IPS DF 19.7 (cell line): ENCODE measurements around the gene CD58.

Experiments used
- DNase-seq: peaks from one replicate; pipeline ENCODE4 v3.0.0-alpha.2; 2013; ENCODE audit warnings: low read depth, low spot score

CD58 gene

GRCh38 chr1:116493484-116494352 lies 77.1 kb downstream of the CD58 start:
- no peak for DNase-seq

- no peak for DNase-seq
Measured at GRCh38 chr1:116493036-116493435, 77.8 kb downstream of the CD58 start.

GRCh38 chr1:116492358-116492811 lies 78.4 kb downstream of the CD58 start:
- DNase-seq: no peak

GRCh38 chr1:116491700-116492357 lies 79.0 kb downstream of the CD58 start:
- no peak for DNase-seq

- no peak for DNase-seq
Measured at GRCh38 chr1:116490588-116490987, 80.2 kb downstream of the CD58 start.

GRCh38 chr1:116489231-116489697 lies 81.6 kb downstream of the CD58 start:
- DNase-seq: no peak

- no peak for DNase-seq
Measured at GRCh38 chr1:116488071-116488470, 82.8 kb downstream of the CD58 start.

GRCh38 chr1:116487583-116487982 lies 83.2 kb downstream of the CD58 start:
- DNase-seq: no peak

GRCh38 chr1:116487031-116487430 lies 83.8 kb downstream of the CD58 start:
- DNase-seq: no peak

GRCh38 chr1:116486424-116486823 lies 84.4 kb downstream of the CD58 start:
- DNase-seq: no peak

GRCh38 chr1:116485976-116486375 lies 84.8 kb downstream of the CD58 start:
- no peak for DNase-seq

- DNase-seq: peak; percentile 69
Measured at GRCh38 chr1:116485071-116485735, 85.6 kb downstream of the CD58 start.

- no peak for DNase-seq
Measured at GRCh38 chr1:116483481-116484309, 87.1 kb downstream of the CD58 start.

- no peak for DNase-seq
Measured at GRCh38 chr1:116482490-116482889, 88.3 kb downstream of the CD58 start.

- no peak for DNase-seq
Measured at GRCh38 chr1:116481934-116482333, 88.9 kb downstream of the CD58 start.

GRCh38 chr1:116478621-116479020 lies 92.2 kb downstream of the CD58 start:
- DNase-seq: peak; percentile 23

- DNase-seq: no peak
Measured at GRCh38 chr1:116477429-116477828, 93.4 kb downstream of the CD58 start.

- DNase-seq: no peak
Measured at GRCh38 chr1:116476321-116476720, 94.5 kb downstream of the CD58 start.

- DNase-seq: no peak
Measured at GRCh38 chr1:116475850-116476218, 95.0 kb downstream of the CD58 start.

GRCh38 chr1:116474921-116475849 lies 95.6 kb downstream of the CD58 start:
- no peak for DNase-seq
